Measurements from ENCODE around the gene NPHS2.

NPHS2 gene

GRCh38 chr1:179509384-179509783 is 66.4 kb downstream of the NPHS2 start:
- peaks cover 14% of the 10 kb centered on the region for H3K27me3 ChIP-seq
- H3K36me3 ChIP-seq, result no peaks in the 10 kb centered on the region
- no peak for TF ChIP-seq CTCF (IDR thresholded peaks at IDR 0.05; ENCODE audit: low read depth, low read length)
- DNase-seq, result no peak
- H3K4me3 ChIP-seq (ENCODE audit: low read depth, low read length), result no peak overlapping the region
- H3K9me3 ChIP-seq, result no peaks in the 10 kb centered on the region
- no peaks in the 10 kb centered on the region for H3K4me1 ChIP-seq

- peaks cover 14% of the 10 kb centered on the region for H3K27me3 ChIP-seq
- no peak for TF ChIP-seq CTCF (IDR thresholded peaks at IDR 0.05; ENCODE audit: low read depth, low read length)
- H3K4me3 ChIP-seq (ENCODE audit: low read depth, low read length), result no peak overlapping the region
- H3K4me1 ChIP-seq, result no peaks in the 10 kb centered on the region
- no peaks in the 10 kb centered on the region for H3K9me3 ChIP-seq
- H3K36me3 ChIP-seq, result no peaks in the 10 kb centered on the region
- no peak for DNase-seq
Measured at GRCh38 chr1:179506199-179506598, 69.5 kb downstream of the NPHS2 start.
